ENCODE measurements around the gene ACADM.
"Not testable (repeated sequence)": the region's sequence is repeated elsewhere in the genome, so short reads cannot be mapped to it uniquely, and the experiment has no call there.

Gene ACADM

DNA sequence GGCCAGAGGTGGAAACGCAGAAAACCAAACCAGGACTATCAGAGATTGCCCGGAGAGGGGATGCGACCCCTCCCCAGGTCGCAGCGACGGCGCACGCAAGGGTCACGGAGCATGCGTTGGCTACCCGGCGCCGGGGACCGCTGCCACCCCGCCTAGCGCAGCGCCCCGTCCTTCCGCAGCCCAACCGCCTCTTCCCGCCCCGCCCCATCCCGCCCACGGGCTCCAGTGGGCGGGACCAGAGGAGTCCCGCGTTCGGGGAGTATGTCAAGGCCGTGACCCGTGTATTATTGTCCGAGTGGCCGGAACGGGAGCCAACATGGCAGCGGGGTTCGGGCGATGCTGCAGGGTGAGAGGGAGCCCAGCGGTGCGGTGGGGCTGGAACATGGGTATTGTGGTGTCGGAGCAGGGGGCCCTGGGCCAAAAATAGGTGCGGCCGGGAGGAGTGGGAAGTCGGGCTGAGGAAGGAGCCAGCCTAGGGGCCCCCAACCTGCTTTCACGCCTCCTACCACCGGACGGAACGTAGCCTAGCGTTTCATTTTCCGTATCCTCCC, at the start of gene ACADM:
Gene ACADM (plus strand): TSS at position 238 of the 551 bp plus-strand sequence. CDS start 79 bp downstream, at position 317.
- DNase-seq = peak; percentile 83 to 85

DNA sequence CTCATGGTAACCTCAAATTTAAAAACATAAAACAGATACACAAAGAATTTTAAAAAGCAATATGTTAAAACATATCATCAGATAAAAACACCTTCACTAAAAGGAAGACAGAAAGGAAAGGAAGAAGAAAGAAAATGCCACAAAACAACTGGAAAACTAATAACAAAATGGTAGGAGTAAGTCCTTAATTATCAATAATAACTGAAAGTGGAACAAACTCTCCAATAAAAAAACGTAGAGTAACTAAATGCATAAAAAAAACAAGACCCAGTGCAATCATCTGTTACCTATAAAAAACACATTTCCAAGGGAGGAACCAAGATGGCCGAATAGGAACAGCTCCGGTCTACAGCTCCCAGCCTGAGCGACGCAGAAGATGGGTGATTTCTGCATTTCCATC, 47.1 kb upstream of the ACADM start:
- DNase-seq = no peak

DNA sequence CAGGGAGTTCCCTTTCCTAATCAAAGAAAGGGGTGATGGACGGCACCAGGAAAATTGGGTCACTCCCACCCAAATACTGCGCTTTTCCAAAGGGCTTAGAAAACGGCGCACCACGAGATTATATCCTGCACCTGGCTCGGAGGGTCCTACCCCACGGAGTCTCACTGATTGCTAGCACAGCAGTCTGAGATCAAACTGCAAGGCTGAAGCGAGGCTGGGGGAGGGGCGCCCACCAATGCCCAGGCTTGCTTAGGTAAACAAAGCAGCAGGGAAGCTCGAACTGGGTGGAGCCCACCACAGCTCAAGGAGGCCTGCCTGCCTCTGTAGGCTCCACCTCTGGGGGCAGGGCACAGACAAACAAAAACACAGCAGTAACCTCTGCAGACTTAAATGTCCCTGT, 46.5 kb upstream of the ACADM start:
- not testable (repeated sequence) for DNase-seq

GRCh38 chr1:75690547-75690946, 34.0 kb upstream of the ACADM start:
- no peak for DNase-seq

DNA sequence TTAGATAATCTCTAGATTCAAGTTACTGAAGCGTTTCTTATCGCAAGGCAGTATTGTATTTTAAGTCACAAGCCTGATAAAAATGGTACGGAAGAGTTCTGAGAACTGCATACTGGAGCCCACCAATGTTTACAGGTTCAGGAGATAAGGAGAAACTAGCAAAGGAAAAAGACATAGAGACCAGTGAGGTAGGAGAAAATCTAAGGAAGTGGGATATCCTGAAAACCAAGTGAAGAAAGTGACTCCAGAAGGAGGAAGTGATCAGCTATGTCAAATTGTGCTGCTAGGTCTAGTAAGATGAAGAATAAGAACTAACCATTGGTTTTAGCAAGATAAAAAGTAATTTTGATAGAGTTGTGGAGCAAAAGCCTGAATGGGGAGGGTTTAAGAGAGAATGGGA, 31.0 kb upstream of the ACADM start:
- no peak for DNase-seq

DNA sequence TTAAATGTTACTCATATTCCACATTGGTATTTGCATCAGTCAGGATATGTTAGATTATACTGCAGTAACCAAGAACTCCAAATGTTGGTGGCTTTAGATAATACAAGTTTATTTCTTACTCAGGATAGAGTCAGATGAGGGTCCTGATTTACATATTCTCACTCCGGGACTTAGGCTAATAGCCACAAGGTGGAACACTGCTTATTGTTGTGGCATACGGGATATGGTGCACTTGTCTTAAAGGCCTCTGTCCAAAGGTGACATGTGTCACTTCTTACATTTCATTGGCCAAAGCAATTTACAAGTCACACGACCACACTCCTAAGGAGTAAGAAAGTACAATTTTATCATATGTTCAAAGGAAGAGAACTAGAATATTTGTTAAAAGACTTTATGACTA, 28.5 kb upstream of the ACADM start:
- no peak for DNase-seq

DNA sequence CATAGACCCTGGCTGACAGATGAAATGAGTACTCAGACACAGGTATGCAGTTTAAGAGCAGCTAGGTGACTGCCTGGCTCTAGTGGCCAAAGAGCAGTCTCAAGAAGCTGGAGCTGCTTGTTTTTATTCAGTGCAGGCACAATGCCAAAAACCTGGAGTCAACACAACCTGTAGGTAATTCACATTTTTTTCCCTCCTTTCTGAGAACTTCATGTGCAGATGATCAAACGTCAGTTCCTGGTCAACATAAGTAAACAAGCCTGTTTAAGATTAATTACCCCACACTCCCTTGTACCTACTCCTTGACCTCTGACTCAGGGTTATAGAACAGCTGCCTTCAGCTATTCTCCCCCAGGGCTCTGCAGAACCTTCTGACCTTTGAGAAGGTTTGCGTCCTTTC, 17.3 kb upstream of the ACADM start:
- no peak for DNase-seq

DNA sequence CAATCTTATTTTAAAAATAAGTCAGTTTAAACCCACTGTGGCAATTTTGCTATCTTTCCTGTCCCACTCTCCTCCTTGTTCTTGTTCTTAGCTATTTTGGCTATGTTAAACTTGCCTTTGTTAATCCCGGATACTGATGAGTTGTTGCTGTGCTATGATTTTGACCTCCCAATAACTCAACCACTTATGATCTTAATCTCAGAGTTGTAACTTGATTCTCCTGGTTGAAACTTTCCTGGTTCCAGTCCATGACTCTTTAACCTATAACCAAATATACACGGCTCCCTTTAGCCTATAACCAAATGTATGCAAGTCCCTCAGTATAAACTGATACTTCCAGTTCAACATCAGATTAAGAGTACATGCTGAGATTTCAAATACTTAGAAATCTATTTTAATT, 15.6 kb upstream of the ACADM start:
- DNase-seq = no peak

DNA sequence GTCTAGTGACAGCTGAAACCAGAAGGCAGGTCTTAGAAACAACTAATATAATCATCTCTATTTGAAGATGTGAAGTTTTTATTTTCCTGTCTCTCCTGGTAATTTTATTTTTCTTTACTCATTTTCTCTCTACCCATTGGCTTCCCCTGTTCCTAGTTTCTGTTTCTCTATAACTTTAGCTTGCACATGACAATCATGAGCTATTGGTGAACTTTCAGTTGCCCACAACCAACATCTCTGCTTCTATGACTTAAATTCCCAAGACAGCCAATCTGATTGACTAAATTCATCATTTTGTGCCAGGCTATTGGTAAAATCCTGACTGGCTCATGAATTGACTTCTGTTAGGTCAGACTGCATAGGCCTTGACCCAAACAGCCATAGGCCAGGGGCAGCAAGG, 13.7 kb upstream of the ACADM start:
- DNase-seq = no peak

- DNase-seq = no peak
These were observed 12.7 kb upstream of the ACADM start for GRCh38 chr1:75711846-75712245.

- DNase-seq = no peak
These were observed 12.2 kb upstream of the ACADM start for GRCh38 chr1:75712306-75712705.

DNA sequence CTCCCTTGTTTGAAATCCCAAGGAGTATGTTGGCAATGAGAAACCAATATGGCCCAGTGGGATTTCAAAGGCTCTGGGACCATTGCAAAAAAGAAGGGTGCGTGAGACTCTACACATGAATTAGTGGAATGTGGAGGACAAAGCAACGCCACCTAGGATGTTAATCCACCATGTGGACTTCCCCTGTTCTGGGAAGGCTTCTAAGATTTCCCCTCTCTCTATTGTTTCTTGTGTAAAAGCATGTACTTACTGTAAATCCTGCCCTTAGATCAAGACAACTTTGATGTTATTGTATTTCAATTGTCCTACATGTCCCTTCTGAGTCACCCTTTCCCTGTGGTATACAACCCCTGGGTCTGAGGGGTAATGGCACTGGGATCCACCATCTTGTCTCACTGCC, 4.7 kb upstream of the ACADM start:
- DNase-seq = no peak

GRCh38 chr1:75720325-75720724, 4.2 kb upstream of the ACADM start:
- no peak for DNase-seq

DNA sequence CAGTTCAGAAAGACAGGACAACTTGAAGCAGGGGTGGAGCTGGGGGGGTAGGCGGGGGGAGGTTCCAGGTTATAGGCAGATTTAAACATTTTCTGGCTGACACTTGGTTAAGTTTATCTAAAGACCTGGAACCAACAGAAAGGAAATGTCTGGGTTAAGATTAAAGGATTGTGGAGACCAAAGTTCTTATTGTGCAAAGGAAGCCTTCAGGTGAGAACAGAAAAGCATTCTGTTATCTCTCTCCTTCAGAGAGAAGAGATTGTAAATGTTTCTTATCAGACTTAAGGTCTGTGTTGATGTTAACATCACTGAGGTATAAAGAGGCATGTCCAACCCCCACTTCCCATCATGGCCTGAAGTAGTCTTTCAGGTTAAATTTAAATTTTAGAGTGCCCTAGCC, 3.7 kb upstream of the ACADM start:
- no peak for DNase-seq

- DNase-seq = not testable (repeated sequence)
These were observed 2.3 kb upstream of the ACADM start for GRCh38 chr1:75722246-75722645.

- DNase-seq = no peak
These were observed 1.5 kb upstream of the ACADM start for GRCh38 chr1:75722966-75723365.

GRCh38 chr1:75723989-75724471, 479 bp upstream of the ACADM start:
- DNase-seq = peak; percentile 71 to 73

GRCh38 chr1:75725266-75725665, 757 bp downstream of the ACADM start:
- peak in 1 of 2 experiments; percentile 33 for DNase-seq

DNA sequence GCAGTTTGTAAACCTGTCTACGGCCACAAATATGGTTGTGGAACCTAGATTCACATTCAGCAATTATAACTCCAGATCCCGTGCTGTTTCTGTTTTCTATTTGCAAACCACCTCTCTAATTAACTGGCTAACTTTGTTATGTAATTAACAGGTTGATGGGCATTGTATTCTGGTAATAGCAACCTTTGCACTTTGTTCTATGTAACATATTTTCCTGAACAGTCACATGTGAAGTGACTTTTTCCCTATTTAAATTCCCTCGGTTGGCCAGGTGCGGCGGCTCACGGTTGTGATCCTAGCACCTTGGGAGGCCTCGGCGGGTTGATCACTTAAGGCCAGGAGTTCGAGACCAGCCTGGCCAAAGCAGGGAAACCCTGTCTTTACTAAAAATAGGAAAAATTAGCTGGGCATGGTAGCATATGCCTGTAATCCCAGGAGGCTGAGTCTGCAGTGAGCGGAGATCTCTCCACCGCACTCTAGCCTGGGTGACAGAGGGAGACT, 1.4 kb downstream of the ACADM start:
- peak; percentile 20 to 24 for DNase-seq

DNA sequence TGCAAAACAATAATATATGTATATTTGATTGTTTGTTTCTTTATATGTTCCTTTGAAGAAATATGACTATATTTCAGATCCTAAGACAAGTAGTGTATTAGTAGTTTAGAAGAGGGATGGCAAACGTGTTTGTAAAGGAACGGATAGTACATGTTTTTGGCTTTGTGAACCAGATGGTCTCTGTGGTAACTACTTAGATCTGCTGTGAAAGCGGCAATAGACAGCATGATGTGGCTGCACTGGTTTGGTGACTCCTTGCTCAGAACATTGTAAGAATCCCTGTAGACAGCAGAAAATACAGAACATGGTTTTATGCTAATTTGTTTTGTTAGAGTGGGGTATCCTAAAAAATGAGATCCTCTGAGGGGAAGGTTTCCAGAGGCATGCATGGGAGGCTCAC, 3.1 kb downstream of the ACADM start:
- peak in 1 of 2 experiments; percentile 3 for DNase-seq

DNA sequence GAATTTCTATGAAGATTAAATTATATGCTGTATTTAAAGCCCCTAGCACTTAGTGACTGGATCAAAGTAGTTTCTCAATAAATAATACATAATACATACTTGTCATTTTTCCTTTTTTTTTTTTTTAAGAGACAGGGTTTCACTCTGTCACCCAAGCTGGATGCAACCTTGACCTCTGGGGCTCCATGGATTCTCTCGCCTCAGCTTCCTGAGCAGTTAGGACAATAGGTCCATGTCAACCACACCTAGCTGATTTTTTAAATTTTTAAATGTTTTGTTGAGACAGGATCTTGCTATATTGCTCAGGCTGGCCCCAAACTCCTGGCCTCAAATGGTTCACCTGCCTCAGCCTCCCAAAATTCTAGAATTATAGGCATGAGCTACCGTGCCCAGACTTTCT, 5.9 kb downstream of the ACADM start:
- no peak for DNase-seq

- no peak for DNase-seq
These were observed 7.4 kb downstream of the ACADM start for GRCh38 chr1:75731881-75732280.

DNA sequence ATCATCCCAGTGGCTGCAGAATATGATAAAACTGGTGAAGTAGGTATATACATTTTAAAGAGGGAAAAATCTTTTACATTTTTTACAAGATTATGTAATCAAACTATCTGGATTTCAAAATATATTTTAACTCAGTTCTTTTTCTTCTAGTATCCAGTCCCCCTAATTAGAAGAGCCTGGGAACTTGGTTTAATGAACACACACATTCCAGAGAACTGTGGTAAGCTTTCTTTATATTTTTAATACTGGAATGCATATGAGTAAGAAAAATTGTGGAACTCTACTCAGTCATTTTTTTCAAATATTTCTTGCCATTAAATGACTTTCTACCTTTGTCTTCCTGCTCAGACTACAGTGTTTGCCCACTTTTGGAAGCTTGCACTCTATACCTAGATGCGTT, 8.2 kb downstream of the ACADM start:
- DNase-seq = no peak

- DNase-seq = no peak
These were observed 9.2 kb downstream of the ACADM start for GRCh38 chr1:75733661-75734060.

DNA sequence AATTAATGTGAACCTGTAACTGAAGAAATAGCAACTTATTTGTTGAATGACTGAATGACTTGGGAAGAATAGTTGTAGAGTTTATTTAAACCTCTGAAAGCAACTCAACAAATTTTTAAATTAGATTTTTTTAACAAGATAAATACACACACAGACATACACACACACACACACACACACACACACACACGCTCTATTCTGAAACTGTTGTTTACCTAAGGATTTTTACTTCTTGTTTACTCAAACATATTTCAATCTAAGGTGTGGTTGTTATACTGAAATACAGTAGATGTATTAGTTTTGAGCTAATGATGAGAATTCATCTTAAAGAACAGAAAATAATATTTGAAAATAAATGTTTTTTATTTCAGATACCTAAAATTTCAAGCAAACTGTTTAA, 11.5 kb downstream of the ACADM start:
- DNase-seq = no peak

Measured in Kasumi-1 (cell line).